ENCODE data around the gene EIF3K.

Gene EIF3K

DNA sequence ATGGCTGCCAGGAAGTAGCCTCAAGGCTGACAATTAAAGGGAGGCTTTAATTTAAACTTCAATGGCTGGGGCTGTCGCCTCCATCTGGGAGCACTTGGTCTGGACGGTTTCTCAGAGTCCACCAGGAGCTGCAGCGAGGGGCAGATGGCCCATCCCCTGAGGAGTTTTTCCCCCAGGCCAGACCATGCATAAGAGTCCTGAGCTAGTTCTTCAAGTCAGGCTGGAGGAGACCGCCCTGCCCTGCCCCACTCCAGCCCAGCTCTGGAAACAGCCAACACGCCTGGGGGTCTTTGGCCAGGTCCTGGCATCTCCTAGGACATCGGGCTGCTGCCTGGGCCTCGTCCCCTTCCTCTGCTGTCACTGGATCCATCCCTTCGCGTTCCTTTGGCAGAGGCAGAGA is 23.2 kb downstream of the EIF3K start:
- no peak for DNase-seq
- H3K9ac ChIP-seq (ENCODE audit: low read length) = no peak overlapping the region

DNA sequence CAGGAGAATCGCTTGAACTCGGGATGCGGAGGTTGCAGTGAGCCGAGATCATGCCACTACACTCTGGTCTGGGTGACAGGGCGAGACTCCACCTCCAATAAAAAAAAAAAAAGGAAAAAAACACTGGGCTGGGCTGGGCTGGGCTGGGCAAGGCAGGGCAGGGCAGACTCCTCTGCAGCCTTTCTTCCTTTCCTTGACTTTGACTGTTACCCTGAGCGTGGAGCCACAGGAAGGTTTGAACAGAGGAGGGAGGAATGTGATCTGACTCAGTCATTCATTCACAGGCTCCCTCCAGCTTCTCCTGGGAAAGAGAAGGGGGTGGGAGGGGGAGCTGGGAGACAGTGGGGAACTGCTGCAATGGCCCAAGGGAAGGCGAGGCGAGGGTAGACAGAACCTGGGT is 25.7 kb downstream of the EIF3K start:
- H3K9me2 ChIP-seq (replicated peaks; ENCODE audit: insufficient read depth, low read length) = no peaks in the 10 kb centered on the region
- peaks cover 22% of the 10 kb centered on the region for H3K79me2 ChIP-seq (ENCODE audit: low read length)
- H3K4me3 ChIP-seq (ENCODE audit: low read length) = no peak overlapping the region
- H3K9me3 ChIP-seq (replicated peaks; ENCODE audit: insufficient read depth, low read length) = no peaks in the 10 kb centered on the region
- no peak overlapping the region for H2AFZ ChIP-seq (ENCODE audit: low read length)
- 0 out of 2 replicates have a peak, but pooled peaks cover 5% of the 10 kb centered on the region for H3K4me1 ChIP-seq (ENCODE audit: low read length)
- no peaks in the 10 kb centered on the region for H3K27me3 ChIP-seq (replicated peaks; ENCODE audit: insufficient read depth, low read length)
- no peak overlapping the region for H3K4me2 ChIP-seq (ENCODE audit: low read depth, low read length)
- H4K20me1 ChIP-seq (ENCODE audit: insufficient read depth, low read length) = peaks cover 3% of the 10 kb centered on the region
- H3K27ac ChIP-seq (ENCODE audit: low read length) = no peak overlapping the region
- DNase-seq = no peak
- no peaks in the 10 kb centered on the region for H3K36me3 ChIP-seq (replicated peaks; ENCODE audit: insufficient read depth, low read length)
- no peaks in the 10 kb centered on the region for H3F3A ChIP-seq (ENCODE audit: insufficient read depth, low read length)
- TF ChIP-seq, protein P1, sequence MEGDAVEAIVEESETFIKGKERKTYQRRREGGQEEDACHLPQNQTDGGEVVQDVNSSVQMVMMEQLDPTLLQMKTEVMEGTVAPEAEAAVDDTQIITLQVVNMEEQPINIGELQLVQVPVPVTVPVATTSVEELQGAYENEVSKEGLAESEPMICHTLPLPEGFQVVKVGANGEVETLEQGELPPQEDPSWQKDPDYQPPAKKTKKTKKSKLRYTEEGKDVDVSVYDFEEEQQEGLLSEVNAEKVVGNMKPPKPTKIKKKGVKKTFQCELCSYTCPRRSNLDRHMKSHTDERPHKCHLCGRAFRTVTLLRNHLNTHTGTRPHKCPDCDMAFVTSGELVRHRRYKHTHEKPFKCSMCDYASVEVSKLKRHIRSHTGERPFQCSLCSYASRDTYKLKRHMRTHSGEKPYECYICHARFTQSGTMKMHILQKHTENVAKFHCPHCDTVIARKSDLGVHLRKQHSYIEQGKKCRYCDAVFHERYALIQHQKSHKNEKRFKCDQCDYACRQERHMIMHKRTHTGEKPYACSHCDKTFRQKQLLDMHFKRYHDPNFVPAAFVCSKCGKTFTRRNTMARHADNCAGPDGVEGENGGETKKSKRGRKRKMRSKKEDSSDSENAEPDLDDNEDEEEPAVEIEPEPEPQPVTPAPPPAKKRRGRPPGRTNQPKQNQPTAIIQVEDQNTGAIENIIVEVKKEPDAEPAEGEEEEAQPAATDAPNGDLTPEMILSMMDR (IDR thresholded peaks at IDR 0.05; ENCODE audit: low read length) = no peak
- no peak for TF ChIP-seq EZH2phosphoT487 (IDR thresholded peaks at IDR 0.05; ENCODE audit: low read length)
- no peak for TF ChIP-seq EZH2 (optimal IDR thresholded peaks at IDR 0.05; ENCODE audit: low read depth, low read length)
- no peak overlapping the region for H3K9ac ChIP-seq (ENCODE audit: low read length)

More for the DNA sequence above, 23.2 kb downstream of the EIF3K start:
- Histone ChIP-seq H3K79me2 (ENCODE audit: low read length) (no peaks in the 10 kb centered on the region), H3K4me2 (ENCODE audit: low read depth, low read length) (no peak overlapping the region), H3K36me3 (replicated peaks; ENCODE audit: insufficient read depth, low read length) (no peaks in the 10 kb centered on the region), H3K9me2 (replicated peaks; ENCODE audit: insufficient read depth, low read length) (no peaks in the 10 kb centered on the region), H4K20me1 (ENCODE audit: insufficient read depth, low read length) (no peaks in the 10 kb centered on the region), H3F3A (ENCODE audit: insufficient read depth, low read length) (no peaks in the 10 kb centered on the region), H3K4me3 (ENCODE audit: low read length) (no peak overlapping the region), H3K27ac (ENCODE audit: low read length) (no peak overlapping the region), H3K4me1 (ENCODE audit: low read length) (no peaks in the 10 kb centered on the region), H3K27me3 (replicated peaks; ENCODE audit: insufficient read depth, low read length) (no peaks in the 10 kb centered on the region), H3K9me3 (replicated peaks; ENCODE audit: insufficient read depth, low read length) (no peaks in the 10 kb centered on the region), H2AFZ (ENCODE audit: low read length) (no peak overlapping the region)
- TF ChIP-seq EZH2 (optimal IDR thresholded peaks at IDR 0.05; ENCODE audit: low read depth, low read length) = no peak
- no peak for TF ChIP-seq EZH2phosphoT487 (IDR thresholded peaks at IDR 0.05; ENCODE audit: low read length)
- TF ChIP-seq, protein P1 (IDR thresholded peaks at IDR 0.05; ENCODE audit: low read length) = no peak

DNA sequence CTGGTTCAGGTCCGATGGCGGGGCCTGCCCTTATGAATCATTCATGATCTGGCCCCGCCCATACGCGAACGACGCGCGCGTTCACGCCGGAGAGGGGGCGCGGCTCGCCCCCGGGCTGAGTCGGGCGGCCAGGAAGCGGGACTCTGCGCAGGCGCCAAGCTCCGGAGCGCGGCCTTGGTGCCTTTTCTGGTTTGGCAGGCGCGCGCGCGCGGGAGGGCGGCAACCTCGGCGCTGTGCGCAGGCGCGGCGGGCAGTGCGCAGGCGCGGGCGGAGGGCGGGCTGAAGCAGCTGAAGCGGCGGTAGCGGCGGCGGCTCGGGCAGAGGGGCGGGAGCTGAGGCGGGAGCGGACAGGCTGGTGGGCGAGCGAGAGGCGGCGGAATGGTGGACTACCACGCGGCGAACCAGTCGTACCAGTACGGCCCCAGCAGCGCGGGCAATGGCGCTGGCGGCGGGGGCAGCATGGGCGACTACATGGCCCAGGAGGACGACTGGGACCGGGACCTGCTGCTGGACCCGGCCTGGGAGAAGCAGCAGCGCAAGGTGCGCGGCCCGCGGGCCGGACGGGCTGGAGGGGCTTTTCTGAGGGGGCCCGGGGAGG is 28.5 kb downstream of the EIF3K start, which contains the start of gene ACTN4:
ACTN4 (plus strand) TSS at position 282 of the 598 bp plus-strand sequence; CDS start at position 379, 97 bp downstream.
- Histone ChIP-seq H3K9me3 (replicated peaks; ENCODE audit: insufficient read depth, low read length) (no peaks in the 10 kb centered on the region), H3K9ac (ENCODE audit: low read length) (peak within 1 kb of the TSS; percentile 95), H3K4me2 (ENCODE audit: low read depth, low read length) (peak within 1 kb of the TSS; percentile 98), H3K27me3 (replicated peaks; ENCODE audit: insufficient read depth, low read length) (no peaks in the 10 kb centered on the region), H3F3A (ENCODE audit: insufficient read depth, low read length) (no peaks in the 10 kb centered on the region), H4K20me1 (ENCODE audit: insufficient read depth, low read length) (peaks cover 9% of the 10 kb centered on the region), H3K79me2 (ENCODE audit: low read length) (peaks cover 50% of the 10 kb centered on the region), H3K36me3 (replicated peaks; ENCODE audit: insufficient read depth, low read length) (no peaks in the 10 kb centered on the region), H2AFZ (ENCODE audit: low read length) (peak within 1 kb of the TSS; percentile 81), H3K4me1 (ENCODE audit: low read length) (peaks cover 12% of the 10 kb centered on the region), H3K4me3 (ENCODE audit: low read length) (peak within 1 kb of the TSS; percentile 98), H3K27ac (ENCODE audit: low read length) (no peak within 1 kb of the TSS), H3K9me2 (replicated peaks; ENCODE audit: insufficient read depth, low read length) (no peaks in the 10 kb centered on the region)
- DNase-seq = peak; percentile 98
- TF ChIP-seq EZH2 (optimal IDR thresholded peaks at IDR 0.05; ENCODE audit: low read depth, low read length) = no peak
